Osteoblast (primary cell): ENCODE data around the gene NUDT1. TPM values are rescaled to one million over a fixed set of nuclear protein-coding genes. Genes with fewer than 3 reads are reported as not detected.
A peak's percentile ranks its signal among the peaks of the same experiment; 100 is the strongest.

ENCODE experiments used
- DNase-seq: peaks from one replicate; pipeline ENCODE4 v3.0.0; 2011; ENCODE audit warnings: low spot score, mixed read lengths; ENCODE audit not compliant: insufficient read length; ENCODE audit errors: missing footprints
- H2AFZ ChIP-seq: 2 replicates; pipeline ENCODE4 v1.6.0; 2011; ENCODE audit warnings: mild to moderate bottlenecking, low read length
- H3K27ac ChIP-seq: 2 replicates; pipeline ENCODE4 v1.5.1; 2011; ENCODE audit warnings: mild to moderate bottlenecking, low read depth, low read length, moderate library complexity
- H3K27me3 ChIP-seq: 2 replicates; pipeline ENCODE4 v1.6.0; 2012; ENCODE audit warnings: mild to moderate bottlenecking, control low read depth, inconsistent platforms, low read length, moderate library complexity; ENCODE audit not compliant: insufficient read depth
- H3K36me3 ChIP-seq: 2 replicates; pipeline ENCODE4 v1.5.1; 2011; ENCODE audit warnings: mild to moderate bottlenecking, low read length, control low read depth, moderate library complexity; ENCODE audit not compliant: insufficient read depth
- H3K4me1 ChIP-seq: 2 replicates; pipeline ENCODE4 v1.5.1; 2011; ENCODE audit warnings: mild to moderate bottlenecking, low read length, control low read depth, moderate library complexity; ENCODE audit not compliant: insufficient read depth
- H3K4me2 ChIP-seq: 2 replicates; pipeline ENCODE4 v1.6.0; 2011; ENCODE audit warnings: mild to moderate bottlenecking, low read length; ENCODE audit not compliant: insufficient read depth
- H3K4me3 ChIP-seq: fragments of 200-600 bp; sonication (generic); 3 replicates; pipeline ENCODE4 v1.5.1; 2012; ENCODE audit warnings: mild to moderate bottlenecking, low read length, inconsistent platforms; ENCODE audit not compliant: insufficient read depth
- H3K79me2 ChIP-seq: 2 replicates; pipeline ENCODE4 v1.6.0; 2012; ENCODE audit warnings: mild to moderate bottlenecking, low read length, control low read depth, inconsistent platforms; ENCODE audit not compliant: insufficient read depth
- H3K9me3 ChIP-seq: 2 replicates; pipeline ENCODE4 v1.5.1; 2011; ENCODE audit warnings: low read depth, low read length, control low read depth
- H4K20me1 ChIP-seq: 2 replicates; pipeline ENCODE4 v1.6.0; 2012; ENCODE audit warnings: mild to moderate bottlenecking, low read length, control low read depth; ENCODE audit not compliant: insufficient read depth
- total RNA-seq: library from RNA; depleted of rRNA; stranded (reverse); fragments of >200 nt; gene quantifications from 2 replicates; pipeline ENCODE4 v1.2.3, GENCODE V29; 2012
- TF ChIP-seq, protein P1 (sequence below): IDR thresholded peaks from 2 replicates; pipeline ENCODE4 v1.5.1; 2011; ENCODE audit warnings: mild to moderate bottlenecking, low read depth, low read length, moderate library complexity; ENCODE audit errors: extremely low read depth

The NUDT1 gene
- total RNA-seq, 1 donor = 18.5 TPM

GRCh38 chr7:2280424-2280823 is 38.4 kb downstream of the NUDT1 start:
- H3K27ac ChIP-seq = no peak overlapping the region
- no peaks in the 10 kb centered on the region for H4K20me1 ChIP-seq
- H3K9me3 ChIP-seq = no peaks in the 10 kb centered on the region
- no peaks in the 10 kb centered on the region for H3K36me3 ChIP-seq
- no peak overlapping the region for H3K4me2 ChIP-seq
- DNase-seq = peak; percentile 37
- H2AFZ ChIP-seq = no peak overlapping the region
- H3K4me3 ChIP-seq = no peak overlapping the region
- TF ChIP-seq, protein P1, sequence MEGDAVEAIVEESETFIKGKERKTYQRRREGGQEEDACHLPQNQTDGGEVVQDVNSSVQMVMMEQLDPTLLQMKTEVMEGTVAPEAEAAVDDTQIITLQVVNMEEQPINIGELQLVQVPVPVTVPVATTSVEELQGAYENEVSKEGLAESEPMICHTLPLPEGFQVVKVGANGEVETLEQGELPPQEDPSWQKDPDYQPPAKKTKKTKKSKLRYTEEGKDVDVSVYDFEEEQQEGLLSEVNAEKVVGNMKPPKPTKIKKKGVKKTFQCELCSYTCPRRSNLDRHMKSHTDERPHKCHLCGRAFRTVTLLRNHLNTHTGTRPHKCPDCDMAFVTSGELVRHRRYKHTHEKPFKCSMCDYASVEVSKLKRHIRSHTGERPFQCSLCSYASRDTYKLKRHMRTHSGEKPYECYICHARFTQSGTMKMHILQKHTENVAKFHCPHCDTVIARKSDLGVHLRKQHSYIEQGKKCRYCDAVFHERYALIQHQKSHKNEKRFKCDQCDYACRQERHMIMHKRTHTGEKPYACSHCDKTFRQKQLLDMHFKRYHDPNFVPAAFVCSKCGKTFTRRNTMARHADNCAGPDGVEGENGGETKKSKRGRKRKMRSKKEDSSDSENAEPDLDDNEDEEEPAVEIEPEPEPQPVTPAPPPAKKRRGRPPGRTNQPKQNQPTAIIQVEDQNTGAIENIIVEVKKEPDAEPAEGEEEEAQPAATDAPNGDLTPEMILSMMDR = no peak
- peaks cover 9% of the 10 kb centered on the region for H3K4me1 ChIP-seq
- H3K27me3 ChIP-seq = no peaks in the 10 kb centered on the region
- peaks cover 56% of the 10 kb centered on the region for H3K79me2 ChIP-seq

DNA sequence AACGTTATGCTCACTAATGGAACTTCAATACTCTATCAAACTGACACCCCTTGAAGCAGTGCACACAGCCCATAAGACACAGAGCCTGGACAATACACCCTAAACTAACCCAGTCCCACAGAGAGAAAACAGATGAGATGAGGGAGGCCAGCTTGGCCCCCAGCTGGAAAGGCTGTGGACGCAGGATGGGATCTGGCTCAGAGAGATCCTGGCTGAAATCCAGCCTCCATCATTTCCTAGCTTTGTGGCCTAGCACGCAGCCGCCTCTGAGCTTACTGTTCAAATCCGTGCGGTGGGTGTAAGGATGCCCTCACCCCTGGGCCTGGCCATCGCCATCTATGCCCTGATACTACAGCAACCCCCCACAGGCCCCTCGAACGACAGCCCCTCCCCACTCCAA is 39.5 kb downstream of the NUDT1 start:
- peaks cover 58% of the 10 kb centered on the region for H3K79me2 ChIP-seq
- TF ChIP-seq, protein P1 = no peak
- peaks cover 9% of the 10 kb centered on the region for H3K4me1 ChIP-seq
- DNase-seq = peak; percentile 79
- H3K27ac ChIP-seq = no peak overlapping the region
- H3K36me3 ChIP-seq = no peaks in the 10 kb centered on the region
- no peak overlapping the region for H3K4me3 ChIP-seq
- H3K27me3 ChIP-seq = no peaks in the 10 kb centered on the region
- H3K4me2 ChIP-seq = peak overlapping the region; percentile 7
- H4K20me1 ChIP-seq = no peaks in the 10 kb centered on the region
- H3K9me3 ChIP-seq = no peaks in the 10 kb centered on the region
- H2AFZ ChIP-seq = no peak overlapping the region

DNA sequence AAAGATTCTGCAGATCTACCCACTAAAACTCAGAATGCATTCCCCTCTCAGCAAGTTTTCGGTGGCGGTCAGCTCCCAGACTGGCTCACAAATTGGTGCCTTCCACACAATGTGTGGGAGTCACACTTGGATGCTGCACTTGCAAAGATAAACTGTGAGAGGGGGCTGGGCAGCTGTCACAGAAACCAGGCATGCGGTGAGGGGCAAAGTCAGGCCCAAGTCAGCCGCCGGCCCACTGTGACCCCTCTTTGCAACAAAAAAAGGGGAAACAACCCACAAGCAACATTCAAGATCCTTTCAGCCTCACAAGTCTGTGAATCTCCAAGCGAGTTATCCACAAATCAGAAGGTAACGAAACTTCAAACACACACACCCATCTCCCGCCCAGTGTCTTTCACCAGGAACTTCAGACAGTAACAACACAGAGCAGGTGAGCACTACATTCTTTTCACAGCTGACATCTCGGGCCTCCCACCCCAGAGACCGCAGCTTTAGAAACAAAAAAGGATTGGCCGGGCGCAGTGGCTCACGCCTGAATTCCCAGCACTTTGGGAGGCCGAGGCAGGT is 40.2 kb downstream of the NUDT1 start:
- peaks cover 9% of the 10 kb centered on the region for H3K4me1 ChIP-seq
- no peaks in the 10 kb centered on the region for H3K9me3 ChIP-seq
- H2AFZ ChIP-seq = no peak overlapping the region
- peaks cover 56% of the 10 kb centered on the region for H3K79me2 ChIP-seq
- H3K27me3 ChIP-seq = no peaks in the 10 kb centered on the region
- no peak overlapping the region for H3K4me3 ChIP-seq
- no peaks in the 10 kb centered on the region for H3K36me3 ChIP-seq
- no peaks in the 10 kb centered on the region for H4K20me1 ChIP-seq
- DNase-seq = peak; percentile 75
- H3K27ac ChIP-seq = no peak overlapping the region
- H3K4me2 ChIP-seq = no peak overlapping the region
- TF ChIP-seq, protein P1 = no peak

DNA sequence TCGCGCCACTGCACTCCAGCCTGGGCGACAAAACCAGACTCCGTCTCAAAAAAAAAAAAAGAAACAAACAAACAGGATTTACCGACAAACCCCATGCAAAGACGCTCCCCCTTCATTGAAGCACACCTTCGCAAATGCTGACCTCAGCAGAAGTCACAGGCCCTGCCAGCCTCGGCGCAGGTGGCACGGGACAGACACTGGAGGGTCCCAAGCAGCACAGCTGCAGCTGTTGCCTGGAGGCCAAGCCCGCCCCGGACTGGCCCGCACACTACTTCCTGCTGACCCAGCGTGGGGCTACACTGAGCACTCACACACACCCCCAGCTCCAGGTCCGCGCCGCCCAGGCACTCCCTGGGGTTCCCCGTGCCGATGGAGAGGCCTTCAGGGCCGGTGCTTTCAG is 41.0 kb downstream of the NUDT1 start:
- Histone ChIP-seq H3K27ac (no peak overlapping the region), H3K4me3 (no peak overlapping the region), H3K4me2 (no peak overlapping the region), H3K9me3 (no peaks in the 10 kb centered on the region), H3K79me2 (peaks cover 57% of the 10 kb centered on the region), H3K27me3 (no peaks in the 10 kb centered on the region), H4K20me1 (no peaks in the 10 kb centered on the region), H2AFZ (no peak overlapping the region), H3K4me1 (peaks cover 9% of the 10 kb centered on the region), H3K36me3 (no peaks in the 10 kb centered on the region)
- DNase-seq = no peak
- TF ChIP-seq, protein P1 = no peak
